IPS DF 6.9 (cell line): ENCODE measurements around the gene SND1.

ENCODE experiments used
- DNase-seq: peaks from one replicate; pipeline ENCODE4 v3.0.0-alpha.2; 2013; ENCODE audit warnings: low read depth, low spot score
- H3K27ac ChIP-seq: one replicate; pipeline ENCODE4 v1.5.1; 2013; ENCODE audit warnings: low read length, control low read depth
- H3K27me3 ChIP-seq: 2 replicates; pipeline ENCODE4 v1.6.1; 2013; ENCODE audit warnings: mild to moderate bottlenecking, low read length; ENCODE audit not compliant: control insufficient read depth, insufficient read depth
- H3K36me3 ChIP-seq: 2 replicates; pipeline ENCODE4 v1.6.1; 2013; ENCODE audit warnings: low read length; ENCODE audit not compliant: control insufficient read depth, insufficient read depth
- H3K4me1 ChIP-seq: 2 replicates; pipeline ENCODE4 v1.6.1; 2013; ENCODE audit warnings: low read length; ENCODE audit not compliant: control insufficient read depth, insufficient read depth
- H3K4me3 ChIP-seq: 2 replicates; pipeline ENCODE4 v1.5.1; 2013; ENCODE audit warnings: mild to moderate bottlenecking, low read length
- H3K9me3 ChIP-seq: 2 replicates; pipeline ENCODE4 v1.6.1; 2013; ENCODE audit warnings: low read length, inconsistent platforms; ENCODE audit not compliant: control insufficient read depth, insufficient read depth
- WGBS: extraction: QIAGEN DNeasy Blood & Tissue Kit; methylation state at CpG from one replicate; pipeline ENCODE4 v1.1.7; 2013; ENCODE audit warnings: mixed read lengths, missing lambda C conversion rate; ENCODE audit not compliant: insufficient read length, insufficient coverage; 5-methylcytosine and 5-hydroxymethylcytosine counted together

The SND1 gene

DNA sequence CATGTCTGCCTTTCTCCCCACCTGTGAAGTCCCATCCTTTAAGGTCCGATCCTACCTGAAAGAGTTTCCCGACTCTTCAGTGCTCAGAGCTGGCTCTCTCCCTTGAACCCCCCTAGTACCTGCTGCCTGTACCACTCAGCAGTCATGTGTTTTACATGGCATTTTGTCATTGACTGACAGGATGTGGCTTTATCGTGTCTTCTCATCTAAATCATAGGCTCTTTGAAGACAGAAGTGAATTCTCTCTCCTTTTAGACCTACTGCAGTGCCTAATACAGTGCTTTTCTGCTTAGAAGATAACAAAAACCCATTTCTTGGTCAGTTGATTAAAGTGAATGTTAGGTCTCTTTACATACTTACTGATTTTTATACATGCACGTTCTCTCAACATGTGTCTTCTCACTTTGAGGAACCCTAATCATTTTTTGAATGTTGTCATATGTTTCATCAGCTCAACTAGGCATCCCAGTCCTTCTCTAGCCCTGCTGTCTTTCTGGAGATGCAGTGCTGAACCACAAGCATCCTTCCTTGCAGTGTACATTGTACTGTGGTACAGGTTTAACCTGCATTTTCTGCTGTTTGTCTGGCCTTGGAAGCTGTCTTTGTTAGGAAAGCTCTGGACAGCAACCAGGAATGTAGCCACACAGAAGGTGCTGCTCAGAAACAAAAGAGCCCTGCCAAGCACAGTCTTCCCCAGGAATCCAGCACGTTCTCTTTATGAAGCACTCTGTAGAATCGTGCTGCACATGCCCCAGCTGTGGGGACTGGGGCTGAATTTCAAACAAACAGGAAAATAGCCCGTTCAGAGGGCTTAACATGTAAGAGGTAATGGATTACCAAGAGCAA lies 407.4 kb downstream of the SND1 start:
- H3K4me1 ChIP-seq = no peaks in the 10 kb centered on the region
- no peak overlapping the region for H3K4me3 ChIP-seq
- no peaks in the 10 kb centered on the region for H3K27me3 ChIP-seq
- no peak for DNase-seq
- H3K27ac ChIP-seq = no peak overlapping the region
- H3K36me3 ChIP-seq = no peaks in the 10 kb centered on the region
- WGBS = no CpG with 5 or more reads among the region's 7 CpGs
- H3K9me3 ChIP-seq = no peaks in the 10 kb centered on the region

DNA sequence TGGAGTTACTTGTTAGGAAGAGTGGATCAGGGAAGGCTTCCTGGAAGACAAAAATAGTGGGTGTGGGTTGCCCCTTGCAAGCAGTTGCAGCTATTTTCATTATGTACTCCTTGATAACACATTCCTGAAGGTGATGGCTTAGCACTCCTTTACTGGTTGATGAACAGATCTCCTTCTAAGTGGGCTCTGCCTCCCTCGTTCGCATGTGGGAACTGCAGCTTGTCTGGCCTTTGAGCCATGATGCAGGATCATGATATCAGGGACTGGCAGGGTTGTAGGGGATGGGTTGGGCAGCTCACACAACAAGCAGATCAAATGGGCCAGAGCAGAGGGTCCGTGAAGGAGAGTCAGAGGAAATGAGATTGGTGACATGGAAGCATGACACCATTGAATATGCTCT lies 408.0 kb downstream of the SND1 start:
- DNase-seq = no peak
- H3K36me3 ChIP-seq = no peaks in the 10 kb centered on the region
- H3K4me3 ChIP-seq = no peak overlapping the region
- H3K27me3 ChIP-seq = no peaks in the 10 kb centered on the region
- H3K9me3 ChIP-seq = no peaks in the 10 kb centered on the region
- H3K4me1 ChIP-seq = no peaks in the 10 kb centered on the region
- no CpG with 5 or more reads among the region's 3 CpGs for WGBS
- H3K27ac ChIP-seq = no peak overlapping the region

DNA sequence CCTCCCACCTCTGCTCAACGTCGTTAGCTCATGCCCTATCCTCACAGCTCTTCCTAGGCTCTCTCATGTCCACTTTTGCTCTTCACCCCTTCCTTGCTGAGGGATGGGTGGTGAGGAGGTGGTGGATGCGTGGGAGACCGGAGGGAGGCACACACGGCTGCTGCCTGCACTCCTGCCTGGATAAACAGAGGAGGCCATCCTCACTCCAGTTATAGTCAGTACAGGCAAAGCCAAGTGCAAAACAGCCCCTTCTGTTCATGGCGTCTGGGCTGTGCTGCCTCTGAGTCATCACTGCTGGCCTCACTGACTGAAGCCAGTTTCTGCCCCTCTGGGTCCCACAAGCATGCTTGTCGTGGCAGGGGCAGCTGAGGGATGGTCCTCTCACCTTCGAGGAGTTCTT lies 411.1 kb downstream of the SND1 start:
- WGBS = no CpG with 5 or more reads among the region's 8 CpGs
- Histone ChIP-seq H3K9me3 (no peaks in the 10 kb centered on the region), H3K4me1 (no peaks in the 10 kb centered on the region; the same call in 1 of the 2 replicates), H3K36me3 (no peaks in the 10 kb centered on the region), H3K4me3 (no peak overlapping the region), H3K27ac (no peak overlapping the region), H3K27me3 (no peaks in the 10 kb centered on the region)
- no peak for DNase-seq

DNA sequence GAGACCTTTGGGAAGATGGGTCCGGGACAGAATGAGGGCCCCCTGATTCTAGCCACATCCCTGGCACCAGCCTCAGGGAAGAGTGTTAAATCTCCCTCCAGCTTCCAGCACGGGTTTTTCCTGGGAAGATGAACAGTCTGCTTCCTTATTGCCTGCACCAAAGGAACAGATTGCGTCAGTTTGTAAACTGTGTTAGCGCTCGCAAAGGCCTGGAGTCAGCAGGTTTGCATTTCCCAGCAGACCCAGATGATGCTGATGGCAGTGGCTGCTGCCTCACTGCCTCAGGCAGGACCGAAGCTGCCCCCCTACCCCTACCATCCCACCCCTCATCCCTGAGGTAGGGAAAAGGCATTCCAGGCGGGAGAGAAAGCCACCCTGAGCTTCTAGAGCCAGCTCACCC lies 413.9 kb downstream of the SND1 start:
- no peak overlapping the region for H3K4me3 ChIP-seq
- H3K9me3 ChIP-seq = no peaks in the 10 kb centered on the region
- H3K4me1 ChIP-seq = no peaks in the 10 kb centered on the region; the same call in 1 of the 2 replicates
- no peak for DNase-seq
- H3K27ac ChIP-seq = no peak overlapping the region
- H3K27me3 ChIP-seq = no peaks in the 10 kb centered on the region
- no CpG with 5 or more reads among the region's 7 CpGs for WGBS
- no peaks in the 10 kb centered on the region for H3K36me3 ChIP-seq

DNA sequence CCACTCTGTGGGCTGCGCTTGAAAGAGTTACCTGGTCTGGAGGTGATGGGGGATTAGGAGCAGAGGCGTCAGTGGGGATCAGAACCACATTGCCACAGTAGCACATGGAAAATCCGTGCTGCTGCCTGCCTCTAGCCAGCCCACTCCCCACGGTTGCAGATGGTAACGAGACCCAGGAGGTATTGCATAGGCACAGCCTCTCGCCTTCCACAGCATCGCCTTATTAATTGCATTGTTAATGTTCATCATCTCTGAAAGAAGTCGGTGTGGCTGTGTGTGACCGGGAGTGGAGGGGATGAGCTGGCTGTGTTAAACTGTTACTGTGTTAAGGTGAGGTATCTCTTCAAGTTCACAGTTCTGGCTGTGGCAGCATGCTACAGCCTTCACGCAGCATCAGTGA lies 414.4 kb downstream of the SND1 start:
- no CpG with 5 or more reads among the region's 10 CpGs for WGBS
- no peak for DNase-seq
- no peaks in the 10 kb centered on the region for H3K27me3 ChIP-seq
- no peak overlapping the region for H3K27ac ChIP-seq
- no peak overlapping the region for H3K4me3 ChIP-seq
- H3K4me1 ChIP-seq = no peaks in the 10 kb centered on the region; the same call in 1 of the 2 replicates
- no peaks in the 10 kb centered on the region for H3K36me3 ChIP-seq
- H3K9me3 ChIP-seq = no peaks in the 10 kb centered on the region

DNA sequence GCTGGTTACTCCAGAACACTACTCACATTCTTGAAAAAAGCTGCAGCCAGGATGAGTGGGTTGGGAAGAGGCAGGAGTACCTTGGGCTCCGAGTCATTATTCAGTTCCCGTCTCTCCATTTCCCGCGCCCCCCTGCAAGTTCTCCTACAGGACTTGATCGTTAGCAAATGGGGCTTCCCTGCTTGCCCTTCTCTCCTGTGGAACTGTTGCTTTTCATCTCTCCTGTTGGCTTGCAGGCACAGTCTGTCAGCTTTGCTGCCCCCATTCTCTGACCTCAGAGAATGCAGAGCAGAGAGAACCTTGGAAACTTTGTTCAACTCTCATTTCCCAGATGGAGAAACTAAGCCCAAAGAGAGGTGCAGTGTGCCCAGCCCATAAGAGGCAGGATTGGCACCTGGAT lies 414.9 kb downstream of the SND1 start:
- no CpG with 5 or more reads among the region's 5 CpGs for WGBS
- Histone ChIP-seq H3K36me3 (no peaks in the 10 kb centered on the region), H3K4me1 (no peaks in the 10 kb centered on the region; the same call in 1 of the 2 replicates), H3K27ac (no peak overlapping the region), H3K27me3 (no peaks in the 10 kb centered on the region), H3K9me3 (no peaks in the 10 kb centered on the region), H3K4me3 (no peak overlapping the region)
- no peak for DNase-seq

DNA sequence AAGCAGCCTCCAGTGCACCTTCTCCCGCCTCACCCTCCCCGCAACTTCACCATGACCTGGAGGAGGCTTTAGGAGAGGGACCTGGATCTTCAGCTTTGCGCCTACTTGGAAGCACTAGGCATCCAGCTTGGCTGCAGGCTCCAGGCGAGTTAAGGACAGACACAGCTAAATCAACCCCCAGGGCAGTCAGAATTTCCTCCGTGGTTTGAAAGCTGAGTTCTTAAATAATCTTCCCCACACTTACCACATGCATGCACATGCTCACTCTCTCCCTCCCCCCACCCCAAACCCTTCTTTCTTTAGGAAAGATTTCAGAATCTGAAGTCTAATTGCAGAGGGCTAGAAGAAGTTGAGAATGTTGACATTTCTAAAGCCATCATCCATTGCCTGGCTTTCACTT lies 416.0 kb downstream of the SND1 start:
- Histone ChIP-seq H3K27ac (no peak overlapping the region), H3K36me3 (no peaks in the 10 kb centered on the region), H3K27me3 (no peaks in the 10 kb centered on the region), H3K9me3 (no peaks in the 10 kb centered on the region), H3K4me3 (no peak overlapping the region), H3K4me1 (no peaks in the 10 kb centered on the region; the same call in 1 of the 2 replicates)
- DNase-seq = no peak
- whole genome bisulfite sequencing = no CpG with 5 or more reads among the region's 5 CpGs

DNA sequence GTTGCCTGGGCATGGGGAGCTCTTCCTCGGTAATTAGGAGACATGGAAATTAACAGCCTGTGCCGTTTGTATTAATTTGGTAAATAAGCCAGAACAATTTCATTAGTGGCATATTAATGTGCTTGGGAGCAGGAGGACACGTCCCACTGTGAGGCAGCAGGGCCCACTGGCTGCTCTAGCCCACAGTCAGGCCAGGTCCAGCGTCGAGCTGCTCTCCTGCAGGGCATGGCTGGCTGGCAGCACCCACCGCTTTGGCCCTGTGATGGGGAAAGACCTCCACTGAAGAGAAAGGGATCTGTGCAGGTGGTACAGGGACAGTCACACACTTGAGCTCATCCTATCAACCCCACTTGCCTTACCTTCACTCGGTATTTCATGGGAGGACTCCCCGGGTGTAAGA lies 416.8 kb downstream of the SND1 start:
- Histone ChIP-seq H3K4me1 (no peaks in the 10 kb centered on the region; the same call in 1 of the 2 replicates), H3K27ac (no peak overlapping the region), H3K36me3 (no peaks in the 10 kb centered on the region), H3K27me3 (no peaks in the 10 kb centered on the region), H3K9me3 (no peaks in the 10 kb centered on the region), H3K4me3 (no peak overlapping the region)
- DNase-seq = no peak
- no CpG with 5 or more reads among the region's 8 CpGs for WGBS

DNA sequence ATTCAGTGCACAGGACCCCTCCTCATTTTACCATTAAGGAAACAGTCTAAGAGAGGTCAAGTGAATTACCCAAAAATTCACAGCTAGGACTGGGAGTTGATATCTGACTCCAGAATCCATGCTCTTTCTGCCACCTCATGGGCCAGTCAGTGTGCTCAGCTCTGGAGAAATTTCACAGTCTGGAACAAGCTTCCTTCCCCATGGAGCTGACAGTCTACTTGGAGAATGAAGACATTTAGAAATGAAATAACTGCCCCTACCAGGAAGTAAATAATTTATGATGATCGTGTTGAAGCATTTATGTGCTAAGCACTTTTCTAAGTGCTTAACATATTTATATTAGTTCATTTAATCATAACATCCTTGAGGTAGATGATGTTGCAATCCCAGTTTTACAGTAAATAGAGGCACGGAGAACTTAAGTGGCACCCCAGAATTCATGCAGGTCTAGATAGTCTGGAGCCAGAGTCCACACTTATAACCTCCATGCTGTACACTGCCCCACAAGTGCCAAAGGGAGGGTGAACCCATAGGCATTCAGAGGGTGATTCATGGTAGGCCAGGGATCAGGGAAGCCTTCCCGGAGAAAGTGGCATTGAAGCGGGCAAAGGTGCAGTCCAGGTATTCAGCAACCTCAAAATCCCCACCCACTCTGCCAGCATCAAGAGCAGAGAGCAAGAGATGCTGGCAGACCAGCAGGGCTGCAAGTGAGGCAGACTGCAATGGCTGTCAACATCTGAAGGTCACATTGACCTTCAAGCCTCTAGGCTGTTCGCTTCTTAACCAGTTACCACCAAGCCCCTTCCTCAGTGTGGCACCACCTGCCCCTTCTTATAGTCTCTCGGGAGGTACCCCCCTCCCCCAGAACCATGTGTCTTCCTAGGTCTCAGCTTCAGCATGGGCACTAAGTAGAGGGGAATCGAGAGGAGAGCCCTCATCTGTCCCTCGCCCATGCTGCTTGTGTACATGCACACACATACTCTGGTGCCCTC lies 417.7 kb downstream of the SND1 start:
- no peak for DNase-seq
- Histone ChIP-seq H3K9me3 (no peaks in the 10 kb centered on the region), H3K27ac (no peak overlapping the region), H3K36me3 (peaks cover 5% of the 10 kb centered on the region; the same call in 1 of the 2 replicates), H3K4me3 (no peak overlapping the region), H3K27me3 (no peaks in the 10 kb centered on the region), H3K4me1 (no peaks in the 10 kb centered on the region; the same call in 1 of the 2 replicates)
- WGBS = no CpG with 5 or more reads among the region's 8 CpGs

DNA sequence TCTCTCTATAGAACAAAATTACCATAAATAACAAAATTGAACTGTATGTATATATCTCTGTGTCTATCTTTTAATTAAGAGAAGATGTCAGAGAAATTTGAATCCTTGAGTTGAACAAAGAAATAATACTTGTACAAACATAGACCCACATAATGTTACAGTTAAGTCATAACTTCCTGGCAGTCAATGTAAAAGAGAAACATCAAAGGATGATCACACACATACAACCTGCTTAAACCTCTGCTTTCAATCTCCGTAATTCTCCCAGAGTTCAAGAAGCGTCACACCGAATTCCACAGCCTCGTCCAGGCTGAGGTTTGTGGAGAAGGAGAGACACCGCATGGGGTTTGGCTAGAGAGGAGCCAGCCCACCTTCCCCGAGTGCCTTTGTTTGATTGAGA lies 419.4 kb downstream of the SND1 start:
- WGBS = no CpG with 5 or more reads among the region's 6 CpGs

More for the DNA sequence above, 419.4 kb downstream of the SND1 start:
- DNase-seq = no peak
- H3K27ac ChIP-seq = no peak overlapping the region
- H3K27me3 ChIP-seq = no peaks in the 10 kb centered on the region
- H3K36me3 ChIP-seq = peaks cover 5% of the 10 kb centered on the region; the same call in 1 of the 2 replicates
- H3K4me1 ChIP-seq = no peaks in the 10 kb centered on the region; the same call in 1 of the 2 replicates
- H3K9me3 ChIP-seq = no peaks in the 10 kb centered on the region
- H3K4me3 ChIP-seq = no peak overlapping the region
